ENCODE results near the gene CEP78. TPM values are rescaled to one million over a fixed set of nuclear protein-coding genes. Genes with fewer than 3 reads are reported as not detected.
A peak's percentile ranks its signal among the peaks of the same experiment; 100 is the strongest.

The CEP78 gene
- total RNA-seq, 3 donors from 2014 or later, result 5.7 to 15.6 (median 11.2) TPM

DNA sequence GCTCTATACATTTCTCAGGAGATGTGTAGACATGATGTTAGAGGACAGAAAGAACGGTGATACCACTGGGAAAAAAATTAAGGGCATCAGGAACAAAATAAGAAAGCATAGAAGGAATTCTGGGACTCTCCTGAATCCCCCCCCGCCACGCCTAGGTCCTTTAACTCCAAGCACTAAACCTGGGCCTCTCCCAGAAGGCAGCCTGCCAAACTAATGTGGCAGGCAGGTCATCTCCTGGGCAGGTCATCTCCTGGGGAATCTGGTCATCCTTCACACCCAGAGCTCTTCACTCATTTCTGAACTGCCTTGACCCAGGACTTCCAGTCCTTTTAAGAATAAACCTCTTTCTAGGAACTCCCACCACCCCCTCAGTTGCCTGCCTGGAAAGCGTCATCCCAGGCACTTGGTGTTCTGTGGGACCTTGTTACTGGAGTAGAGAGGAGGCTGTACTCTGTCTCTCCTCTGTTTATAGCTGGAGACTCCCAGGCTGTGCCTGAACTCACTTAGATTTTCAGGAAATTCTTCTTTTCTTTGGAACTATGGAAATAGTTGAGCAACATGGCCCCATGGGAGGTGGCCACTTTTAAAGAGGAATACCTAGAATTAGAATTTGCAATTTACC, 85.1 kb downstream of the CEP78 start:
- no peaks in the 10 kb centered on the region for H3K4me1 ChIP-seq (ENCODE audit: low read depth)
- no peaks in the 10 kb centered on the region for H3K9me3 ChIP-seq
- no peaks in the 10 kb centered on the region for H3K36me3 ChIP-seq (ENCODE audit: low read depth)
- H3K4me3 ChIP-seq, result no peak overlapping the region
- TF ChIP-seq, protein P1, sequence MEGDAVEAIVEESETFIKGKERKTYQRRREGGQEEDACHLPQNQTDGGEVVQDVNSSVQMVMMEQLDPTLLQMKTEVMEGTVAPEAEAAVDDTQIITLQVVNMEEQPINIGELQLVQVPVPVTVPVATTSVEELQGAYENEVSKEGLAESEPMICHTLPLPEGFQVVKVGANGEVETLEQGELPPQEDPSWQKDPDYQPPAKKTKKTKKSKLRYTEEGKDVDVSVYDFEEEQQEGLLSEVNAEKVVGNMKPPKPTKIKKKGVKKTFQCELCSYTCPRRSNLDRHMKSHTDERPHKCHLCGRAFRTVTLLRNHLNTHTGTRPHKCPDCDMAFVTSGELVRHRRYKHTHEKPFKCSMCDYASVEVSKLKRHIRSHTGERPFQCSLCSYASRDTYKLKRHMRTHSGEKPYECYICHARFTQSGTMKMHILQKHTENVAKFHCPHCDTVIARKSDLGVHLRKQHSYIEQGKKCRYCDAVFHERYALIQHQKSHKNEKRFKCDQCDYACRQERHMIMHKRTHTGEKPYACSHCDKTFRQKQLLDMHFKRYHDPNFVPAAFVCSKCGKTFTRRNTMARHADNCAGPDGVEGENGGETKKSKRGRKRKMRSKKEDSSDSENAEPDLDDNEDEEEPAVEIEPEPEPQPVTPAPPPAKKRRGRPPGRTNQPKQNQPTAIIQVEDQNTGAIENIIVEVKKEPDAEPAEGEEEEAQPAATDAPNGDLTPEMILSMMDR (IDR thresholded peaks at IDR 0.05), result no peak
- DNase-seq (no peak), ATAC-seq (no peak)
- intact Hi-C loops (cut with DNase I, micrococcal nuclease), result no loop called here

GRCh38 chr9:78321505-78321904, 85.6 kb downstream of the CEP78 start:
- no peaks in the 10 kb centered on the region for H3K36me3 ChIP-seq (ENCODE audit: low read depth)
- no peaks in the 10 kb centered on the region for H3K9me3 ChIP-seq
- intact Hi-C loops (cut with DNase I, micrococcal nuclease), result no loop called here
- ATAC-seq (no peak), DNase-seq (no peak)
- H3K4me1 ChIP-seq (ENCODE audit: low read depth), result no peaks in the 10 kb centered on the region
- TF ChIP-seq, protein P1 (IDR thresholded peaks at IDR 0.05), result no peak
- H3K4me3 ChIP-seq, result no peak overlapping the region

DNA sequence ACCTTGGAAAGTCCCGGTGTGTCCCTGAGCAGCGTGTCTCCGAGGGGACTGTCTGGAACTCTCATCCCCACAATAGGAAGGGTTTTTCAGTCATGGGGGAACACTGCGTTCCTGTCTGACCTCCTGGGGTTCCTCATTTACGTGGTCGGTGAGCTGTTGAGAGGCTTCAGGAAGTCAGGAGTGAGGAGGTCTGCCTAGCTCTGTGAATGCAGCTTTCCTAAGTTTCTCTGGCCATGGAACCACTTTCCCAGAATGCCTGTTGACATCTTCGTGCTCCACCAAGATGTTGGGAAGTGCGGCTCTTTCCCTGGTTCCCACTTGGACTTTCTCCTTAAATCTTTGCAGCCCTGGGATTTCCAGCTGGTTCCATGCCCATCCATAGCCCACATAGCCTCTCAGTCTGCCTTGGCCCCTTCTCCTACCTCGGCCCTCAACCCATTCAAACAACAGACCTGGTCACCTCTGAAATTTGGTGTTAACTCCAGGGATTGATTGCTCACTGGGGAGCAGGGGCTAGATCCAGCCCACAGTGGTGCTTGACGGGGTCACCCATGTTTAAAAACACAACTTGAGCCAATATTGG, 88.3 kb downstream of the CEP78 start:
- no peaks in the 10 kb centered on the region for H3K36me3 ChIP-seq (ENCODE audit: low read depth)
- ATAC-seq (no peak), DNase-seq (no peak)
- H3K4me1 ChIP-seq (ENCODE audit: low read depth), result no peaks in the 10 kb centered on the region
- no peak overlapping the region for H3K4me3 ChIP-seq
- TF ChIP-seq, protein P1 (IDR thresholded peaks at IDR 0.05), result no peak
- intact Hi-C loops (cut with DNase I, micrococcal nuclease), result no loop called here
- H3K9me3 ChIP-seq, result no peaks in the 10 kb centered on the region

- intact Hi-C loops (cut with DNase I, micrococcal nuclease), result no loop called here
- no peak for ATAC-seq
- Histone ChIP-seq H3K4me1 (ENCODE audit: low read depth) (no peaks in the 10 kb centered on the region), H3K9me3 (no peaks in the 10 kb centered on the region), H3K36me3 (ENCODE audit: low read depth) (no peaks in the 10 kb centered on the region), H3K4me3 (no peak overlapping the region)
- DNase-seq, result no peak
- TF ChIP-seq, protein P1 (IDR thresholded peaks at IDR 0.05), result no peak
Measured at GRCh38 chr9:78324682-78325081, 88.8 kb downstream of the CEP78 start.

DNA sequence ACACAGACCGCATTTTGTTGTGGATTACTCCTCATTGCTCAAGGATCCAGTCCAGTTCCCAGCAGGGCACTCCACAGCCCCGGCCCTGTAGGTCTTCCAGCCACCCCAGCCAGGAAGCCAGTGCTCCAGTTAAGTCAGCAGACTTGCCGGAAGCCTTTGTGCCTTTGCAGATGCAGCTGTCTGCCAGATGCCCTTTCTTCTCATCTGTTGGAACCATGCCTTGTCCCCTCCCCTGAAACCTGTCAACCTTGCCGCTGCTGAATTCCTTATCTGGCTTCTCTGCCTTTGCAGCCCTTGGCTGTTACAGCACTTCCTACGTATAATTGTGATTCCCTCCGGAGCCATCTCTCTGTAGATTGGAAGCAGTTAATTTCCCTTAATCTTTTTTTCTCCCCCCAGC, 89.5 kb downstream of the CEP78 start:
- no peaks in the 10 kb centered on the region for H3K36me3 ChIP-seq (ENCODE audit: low read depth)
- H3K9me3 ChIP-seq, result no peaks in the 10 kb centered on the region
- no peak overlapping the region for H3K4me3 ChIP-seq
- TF ChIP-seq, protein P1 (IDR thresholded peaks at IDR 0.05), result no peak
- ATAC-seq (peak; percentile 86), DNase-seq (peak in 2 of 3 donors; percentile 29 to 52)
- intact Hi-C loops (cut with DNase I, micrococcal nuclease), result no loop called here
- H3K4me1 ChIP-seq (ENCODE audit: low read depth), result no peaks in the 10 kb centered on the region

Data from mucosa of descending colon (tissue), 3 donors.